Neuron (in vitro differentiated cells): Measurements from ENCODE around the gene SUPT3H.

ENCODE experiments used
- H2AFZ ChIP-seq: one replicate; pipeline ENCODE4 v1.6.1; 2013; ENCODE audit warnings: low read depth, mild to moderate bottlenecking, inconsistent platforms, low read length, moderate library complexity
- H3K27me3 ChIP-seq: one replicate; pipeline ENCODE4 v1.6.1; 2013; ENCODE audit warnings: low read length; ENCODE audit not compliant: insufficient read depth
- H3K36me3 ChIP-seq: one replicate; pipeline ENCODE4 v1.6.1; 2013; ENCODE audit warnings: low read length; ENCODE audit not compliant: insufficient read depth
- H3K4me1 ChIP-seq: one replicate; pipeline ENCODE4 v1.6.1; 2013; ENCODE audit warnings: low read length; ENCODE audit not compliant: insufficient read depth
- H3K4me3 ChIP-seq: 2 replicates; pipeline ENCODE4 v1.5.1; 2013; ENCODE audit warnings: mild to moderate bottlenecking, low read length, moderate library complexity
- H3K9me3 ChIP-seq: one replicate; pipeline ENCODE4 v1.6.1; 2013; ENCODE audit warnings: low read length

The SUPT3H gene

GRCh38 chr6:44856479-44856878 is 521.3 kb downstream of the SUPT3H start:
- H3K27me3 ChIP-seq: no peaks in the 10 kb centered on the region
- no peak overlapping the region for H3K4me3 ChIP-seq
- peaks cover 6% of the 10 kb centered on the region for H3K4me1 ChIP-seq
- H3K9me3 ChIP-seq: no peaks in the 10 kb centered on the region
- no peaks in the 10 kb centered on the region for H3K36me3 ChIP-seq
- no peak overlapping the region for H2AFZ ChIP-seq

DNA sequence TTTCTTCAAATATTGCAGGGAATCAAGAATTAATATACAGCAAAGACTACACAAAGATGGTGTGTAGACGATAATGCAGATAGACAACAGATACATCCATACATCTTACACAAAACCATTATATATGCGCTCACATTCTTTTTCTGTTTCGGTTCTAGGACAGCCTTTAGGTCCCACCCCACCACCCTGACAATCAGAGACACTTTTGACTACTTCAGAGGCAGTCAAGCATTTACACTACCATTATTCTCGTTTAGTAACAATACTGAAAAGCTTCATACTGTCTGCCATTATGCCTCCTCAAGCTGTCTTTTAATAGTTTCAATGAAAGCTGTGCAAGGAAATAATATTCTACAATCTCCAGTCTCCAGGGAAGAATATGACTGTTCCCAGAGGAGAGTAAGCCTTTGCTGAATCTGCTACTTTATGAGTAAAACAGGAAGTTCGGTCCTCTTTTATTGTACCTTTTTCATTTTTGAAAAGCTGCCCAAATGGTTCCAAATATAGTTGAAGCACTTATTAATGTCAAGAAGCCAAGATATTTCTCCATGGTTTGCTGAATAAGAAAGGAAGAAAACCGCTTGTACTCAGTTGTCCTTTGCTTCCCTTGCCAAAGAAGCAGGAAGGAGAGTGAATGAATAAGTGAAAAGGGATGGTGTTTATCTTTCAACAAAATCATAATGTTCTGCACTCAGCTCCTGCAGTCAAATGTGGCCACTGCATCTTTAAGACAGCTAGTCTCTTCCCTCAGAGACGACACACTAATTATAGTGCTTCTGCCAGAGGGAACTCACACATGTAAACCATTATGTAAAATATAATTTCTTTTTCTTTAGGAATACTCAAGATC is 521.9 kb downstream of the SUPT3H start:
- H3K4me1 ChIP-seq: peaks cover 6% of the 10 kb centered on the region
- H3K36me3 ChIP-seq: no peaks in the 10 kb centered on the region
- H3K9me3 ChIP-seq: no peaks in the 10 kb centered on the region
- H3K27me3 ChIP-seq: no peaks in the 10 kb centered on the region
- H3K4me3 ChIP-seq: no peak overlapping the region
- no peak overlapping the region for H2AFZ ChIP-seq

GRCh38 chr6:44854712-44855443 is 522.9 kb downstream of the SUPT3H start:
- Histone ChIP-seq H3K9me3 (no peaks in the 10 kb centered on the region), H2AFZ (no peak overlapping the region), H3K36me3 (no peaks in the 10 kb centered on the region), H3K4me1 (peaks cover 6% of the 10 kb centered on the region), H3K4me3 (no peak overlapping the region), H3K27me3 (no peaks in the 10 kb centered on the region)

GRCh38 chr6:44851176-44851575 is 526.6 kb downstream of the SUPT3H start:
- Histone ChIP-seq H3K4me3 (no peak overlapping the region), H3K36me3 (no peaks in the 10 kb centered on the region), H2AFZ (no peak overlapping the region), H3K4me1 (peaks cover 6% of the 10 kb centered on the region), H3K9me3 (no peaks in the 10 kb centered on the region), H3K27me3 (no peaks in the 10 kb centered on the region)

DNA sequence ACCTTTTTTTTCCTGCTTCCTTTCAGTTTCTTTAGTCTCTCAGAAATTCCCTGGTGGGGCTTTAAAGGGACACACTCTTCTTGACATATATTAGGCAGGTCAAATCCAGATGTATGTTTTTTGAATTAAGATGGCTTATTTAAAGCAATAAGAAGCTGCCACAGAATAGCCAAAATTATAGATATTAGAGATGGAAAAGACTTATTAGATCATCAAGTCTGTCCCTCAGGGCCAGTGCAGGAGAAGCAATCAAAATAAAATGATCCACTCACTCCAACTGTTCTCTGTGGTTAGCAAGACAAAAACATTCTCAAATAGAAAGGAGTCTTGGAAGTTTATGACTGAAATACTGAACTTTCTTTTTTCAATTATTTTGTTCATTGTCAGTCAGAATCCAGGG is 527.4 kb downstream of the SUPT3H start:
- Histone ChIP-seq H3K36me3 (no peaks in the 10 kb centered on the region), H2AFZ (no peak overlapping the region), H3K27me3 (no peaks in the 10 kb centered on the region), H3K4me1 (no peaks in the 10 kb centered on the region), H3K4me3 (no peak overlapping the region), H3K9me3 (no peaks in the 10 kb centered on the region)

DNA sequence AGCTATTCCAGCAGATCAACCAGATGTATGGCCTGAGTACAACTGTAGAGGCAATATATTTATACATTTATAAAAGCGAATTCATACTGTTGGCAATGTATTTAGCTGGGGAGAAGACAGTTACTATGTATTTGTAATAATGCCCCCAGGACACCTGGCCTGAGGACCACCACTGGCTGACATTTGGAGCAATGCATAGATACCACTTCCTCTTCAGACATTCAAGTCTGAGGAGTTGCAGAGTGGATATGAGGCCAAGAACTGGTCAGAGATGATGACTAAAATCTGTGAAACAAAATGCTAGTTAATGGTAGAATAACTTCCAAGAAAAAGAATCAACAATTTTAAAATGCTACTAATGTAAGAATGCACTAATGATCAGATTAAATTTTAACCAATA is 527.9 kb downstream of the SUPT3H start:
- Histone ChIP-seq H3K36me3 (no peaks in the 10 kb centered on the region), H3K27me3 (no peaks in the 10 kb centered on the region), H3K4me3 (no peak overlapping the region), H3K4me1 (no peaks in the 10 kb centered on the region), H2AFZ (no peak overlapping the region), H3K9me3 (no peaks in the 10 kb centered on the region)

DNA sequence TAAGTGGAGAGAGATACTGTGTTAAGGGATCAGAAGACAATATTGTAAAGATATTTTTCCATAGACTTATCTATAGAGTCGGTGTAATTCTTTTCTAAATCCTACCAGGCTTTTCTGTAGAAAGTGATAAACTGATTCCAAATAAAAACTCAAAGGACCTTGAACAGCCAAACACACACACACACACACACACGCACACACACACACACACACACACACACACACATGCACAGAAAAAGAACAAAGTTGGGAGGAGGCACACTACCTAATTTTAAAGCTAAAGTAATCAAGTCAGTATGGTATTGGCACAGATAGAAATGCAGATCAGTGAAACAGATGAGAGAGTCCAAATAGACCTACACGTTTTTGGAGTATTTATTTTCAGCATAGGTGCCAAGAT is 534.0 kb downstream of the SUPT3H start:
- Histone ChIP-seq H2AFZ (no peak overlapping the region), H3K9me3 (no peaks in the 10 kb centered on the region), H3K27me3 (no peaks in the 10 kb centered on the region), H3K4me3 (no peak overlapping the region), H3K36me3 (no peaks in the 10 kb centered on the region), H3K4me1 (no peaks in the 10 kb centered on the region)

- Histone ChIP-seq H3K4me1 (no peaks in the 10 kb centered on the region), H3K27me3 (no peaks in the 10 kb centered on the region), H2AFZ (no peak overlapping the region), H3K4me3 (no peak overlapping the region), H3K9me3 (no peaks in the 10 kb centered on the region), H3K36me3 (no peaks in the 10 kb centered on the region)
Measured at GRCh38 chr6:44842616-44843015, 535.1 kb downstream of the SUPT3H start.

DNA sequence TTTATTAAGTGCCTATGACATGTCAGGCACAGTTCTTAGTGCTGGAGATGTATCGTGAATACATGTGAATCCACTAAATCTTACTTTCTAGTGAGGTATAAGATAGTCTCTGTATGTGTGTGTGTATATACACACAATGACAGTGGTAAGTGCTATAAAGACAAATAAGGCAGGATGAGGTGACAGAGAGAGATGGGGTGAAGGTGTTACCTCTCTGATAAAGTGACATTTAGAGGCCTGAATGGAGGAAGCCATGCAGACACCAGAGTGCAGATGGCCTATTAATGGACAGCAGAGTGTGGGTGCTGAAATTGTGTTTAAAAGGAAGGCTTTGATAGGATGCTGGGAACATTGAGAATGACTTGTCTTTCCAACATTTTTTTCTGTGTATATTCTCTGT is 535.9 kb downstream of the SUPT3H start:
- Histone ChIP-seq H3K4me3 (no peak overlapping the region), H3K27me3 (no peaks in the 10 kb centered on the region), H3K36me3 (no peaks in the 10 kb centered on the region), H3K9me3 (no peaks in the 10 kb centered on the region), H2AFZ (no peak overlapping the region), H3K4me1 (no peaks in the 10 kb centered on the region)

DNA sequence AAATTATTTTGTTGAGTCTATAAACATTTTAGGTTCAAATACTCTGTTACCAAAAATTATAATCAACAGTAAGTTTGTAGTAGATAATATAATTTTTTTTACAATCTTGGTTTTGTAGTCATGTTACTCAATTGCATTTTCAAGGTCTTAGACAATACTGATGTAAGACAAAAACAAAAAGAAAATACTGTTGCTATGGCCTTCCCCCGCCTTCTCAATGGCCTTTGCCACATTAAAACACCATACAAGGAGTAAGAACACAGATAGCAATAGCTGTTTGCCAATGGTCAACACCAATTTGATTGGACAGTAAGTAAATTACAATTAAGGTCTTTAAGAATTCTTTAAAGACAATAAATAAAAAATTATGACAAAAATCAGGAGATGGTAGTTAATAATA is 540.0 kb downstream of the SUPT3H start:
- Histone ChIP-seq H3K4me3 (no peak overlapping the region), H2AFZ (no peak overlapping the region), H3K36me3 (no peaks in the 10 kb centered on the region), H3K9me3 (no peaks in the 10 kb centered on the region), H3K27me3 (no peaks in the 10 kb centered on the region), H3K4me1 (no peaks in the 10 kb centered on the region)

DNA sequence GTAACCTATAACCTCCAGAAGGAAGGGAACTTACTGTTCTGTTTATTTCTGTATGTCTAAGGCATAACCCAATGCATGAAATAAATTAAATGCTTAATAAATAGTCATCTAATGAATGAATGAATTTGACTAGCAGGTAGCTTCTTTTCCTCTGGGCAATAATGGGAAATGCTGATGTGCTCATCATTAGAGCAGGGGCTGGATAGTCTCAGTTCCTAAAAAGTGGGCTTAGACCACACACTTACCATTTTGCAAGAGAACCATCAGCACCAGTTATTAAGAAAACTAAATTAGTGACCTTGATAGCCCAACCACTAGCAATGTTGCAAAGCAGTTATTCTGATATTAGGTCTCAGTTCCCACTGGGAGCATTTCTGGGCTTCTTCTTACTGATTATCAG is 540.5 kb downstream of the SUPT3H start:
- H2AFZ ChIP-seq: no peak overlapping the region
- no peaks in the 10 kb centered on the region for H3K9me3 ChIP-seq
- H3K4me1 ChIP-seq: no peaks in the 10 kb centered on the region
- H3K4me3 ChIP-seq: no peak overlapping the region
- no peaks in the 10 kb centered on the region for H3K27me3 ChIP-seq
- H3K36me3 ChIP-seq: no peaks in the 10 kb centered on the region

DNA sequence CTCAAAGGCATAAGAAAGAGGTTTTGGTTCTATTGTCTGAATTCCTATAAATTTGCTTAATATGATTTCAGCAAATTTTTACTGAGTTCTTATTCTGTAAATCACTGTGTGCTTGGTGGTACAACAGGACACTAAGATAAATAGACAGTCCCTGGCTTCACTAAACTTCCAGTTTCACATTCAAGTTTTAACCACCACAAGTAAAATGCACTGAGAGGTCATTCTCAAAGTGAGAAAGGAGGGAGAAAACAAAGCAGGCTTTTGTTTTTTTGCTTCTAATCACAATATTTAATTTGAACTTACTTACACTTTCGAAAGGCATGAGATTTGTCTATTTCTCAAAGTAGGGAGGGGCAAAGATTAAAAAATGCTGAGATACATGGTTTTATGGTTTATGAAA is 544.5 kb downstream of the SUPT3H start:
- Histone ChIP-seq H3K4me1 (peaks cover 15% of the 10 kb centered on the region), H3K9me3 (no peaks in the 10 kb centered on the region), H2AFZ (no peak overlapping the region), H3K4me3 (no peak overlapping the region), H3K27me3 (no peaks in the 10 kb centered on the region), H3K36me3 (no peaks in the 10 kb centered on the region)

GRCh38 chr6:44831002-44831610 is 546.6 kb downstream of the SUPT3H start:
- no peak overlapping the region for H3K4me3 ChIP-seq
- H3K4me1 ChIP-seq: peaks cover 15% of the 10 kb centered on the region
- no peaks in the 10 kb centered on the region for H3K27me3 ChIP-seq
- no peak overlapping the region for H2AFZ ChIP-seq
- no peaks in the 10 kb centered on the region for H3K9me3 ChIP-seq
- no peaks in the 10 kb centered on the region for H3K36me3 ChIP-seq
